A549 (cell line): ENCODE results near the gene SCAMP2. TPM values are rescaled to one million over a fixed set of nuclear protein-coding genes. Genes with fewer than 3 reads are reported as not detected.

Source experiments
- ATAC-seq, 2 experiments: fragments of 200-7000 bp in 1 of 2; fragments of >200 bp in 1 of 2; cut with Nextera tagmentation in 1 of 2; cut with Tn5 transposase in 1 of 2; 3 replicates each; pipeline versions ENCODE4 v1.8.0 to v1.9.1; 2018 to 2020; ENCODE audit warnings: mild to moderate bottlenecking in 1 of 2, moderate library complexity in 1 of 2
- CTCF ChIA-PET: fragments of 300-600 bp; sonication (Branson Sonifier 250); formaldehyde crosslinking; extraction: SDS; loops from one replicate; lab custom pipeline; 2021; ENCODE audit warnings: antibody characterized with exemption, inconsistent platforms; lab: Yijun Ruan, JAX
- POLR2A ChIA-PET: fragments of 350-600 bp; formaldehyde crosslinking; extraction: SDS; loops from one replicate; lab custom pipeline; 2021; ENCODE audit warnings: antibody characterized with exemption, inconsistent platforms; lab: Yijun Ruan, JAX
- DNase-seq, 2 experiments: peaks; one replicate each; pipeline versions ENCODE4 v3.0.0 to v3.0.0-alpha.2; 2011 to 2016; ENCODE audit warnings: low read depth in 1 of 2, low spot score in 1 of 2
- FAIRE-seq: peaks from 2 replicates; lab custom pipeline; 2011; peaks lifted over from hg19 to GRCh38; lab: Jason Lieb, UNC
- H3K27ac ChIP-seq, 2 experiments: fragments of >200 bp; sonication (Bioruptor Twin); formaldehyde crosslinking; 3 replicates each; pipeline ENCODE4 v1.5.1; 2016 to 2017
- H3K4me1 ChIP-seq: fragments of >200 bp; sonication (Bioruptor Twin); formaldehyde crosslinking; 3 replicates; pipeline ENCODE4 v1.6.1; 2016
- H3K4me2 ChIP-seq: fragments of >200 bp; sonication (Bioruptor Twin); formaldehyde crosslinking; 3 replicates; pipeline ENCODE4 v1.6.1; 2016
- H3K4me3 ChIP-seq: fragments of >200 bp; sonication (Bioruptor Twin); formaldehyde crosslinking; 3 replicates; pipeline ENCODE4 v1.5.1; 2016
- H3K9me3 ChIP-seq: fragments of >200 bp; sonication (Bioruptor Twin); formaldehyde crosslinking; 3 replicates; pipeline ENCODE4 v1.6.1; 2016
- BCL3 ChIP-seq: fragments of >200 bp; sonication (Bioruptor Twin); formaldehyde crosslinking; IDR thresholded peaks from 3 replicates; pipeline ENCODE4 v1.6.1; 2016
- CBX2 ChIP-seq: fragments of 200-600 bp; sonication (generic); IDR thresholded peaks from 2 replicates; pipeline ENCODE4 v1.6.1; 2016; ENCODE audit warnings: low read depth, mild to moderate bottlenecking, borderline replicate concordance
- CBX8 ChIP-seq: fragments of 200-600 bp; sonication (generic); IDR thresholded peaks from 2 replicates; pipeline ENCODE4 v1.6.1; 2016
- CHD2 ChIP-seq: fragments of 150-350 bp; IDR thresholded peaks from 2 replicates; pipeline ENCODE4 v1.6.1; 2014; ENCODE audit warnings: low read length; ENCODE audit not compliant: partially characterized antibody
- EHF ChIP-seq: fragments of 250-450 bp; sonication (Bioruptor Pico); IDR thresholded peaks from 2 replicates; pipeline ENCODE4 v1.5.0; 2020; ENCODE audit warnings: mild to moderate bottlenecking
- EHMT2 ChIP-seq: fragments of 200-600 bp; sonication (generic); IDR thresholded peaks from 2 replicates; pipeline ENCODE4 v1.6.1; 2016; ENCODE audit warnings: antibody characterized with exemption, low read depth, mild to moderate bottlenecking, moderate library complexity
- EP300 ChIP-seq, 2 experiments: fragments of >200 bp; sonication (Bioruptor Twin); formaldehyde crosslinking; IDR thresholded peaks; 2 replicates in 1 of 2; 3 replicates in 1 of 2; pipeline ENCODE4 v1.6.1; 2016 to 2017
- GATA3 ChIP-seq: IDR thresholded peaks from 2 replicates; pipeline ENCODE4 v1.6.1; 2012; ENCODE audit warnings: borderline replicate concordance
- HDAC2 ChIP-seq: fragments of 200-600 bp; sonication (generic); IDR thresholded peaks from 2 replicates; pipeline ENCODE4 v1.6.1; 2016
- HEYL ChIP-seq: fragments of 250-450 bp; sonication (Bioruptor Pico); IDR thresholded peaks from 2 replicates; pipeline ENCODE4 v1.8.0; 2021; ENCODE audit warnings: mild to moderate bottlenecking, moderate library complexity
- HOXA7 ChIP-seq: fragments of 250-450 bp; sonication (Bioruptor Pico); IDR thresholded peaks from 2 replicates; pipeline ENCODE4 v1.5.0; 2020; ENCODE audit warnings: mild to moderate bottlenecking, moderate library complexity
- HOXB5 ChIP-seq: fragments of 250-450 bp; sonication (Bioruptor Pico); IDR thresholded peaks from 2 replicates; pipeline ENCODE4 v1.5.0; 2020; ENCODE audit warnings: mild to moderate bottlenecking, moderate library complexity
- JUN ChIP-seq, 2 experiments: fragments of >200 bp; sonication (Bioruptor Twin); formaldehyde crosslinking; IDR thresholded peaks; 2 replicates in 1 of 2; 3 replicates in 1 of 2; pipeline ENCODE4 v1.6.1; 2016 to 2017
- MAZ ChIP-seq: fragments of 150-350 bp; IDR thresholded peaks from 2 replicates; pipeline ENCODE4 v1.6.1; 2014; ENCODE audit warnings: antibody characterized with exemption, low read depth, low read length, borderline replicate concordance
- MYC ChIP-seq: IDR thresholded peaks from 2 replicates; pipeline ENCODE4 v1.6.1; 2012; ENCODE audit warnings: mild to moderate bottlenecking, inconsistent platforms, low read length, improper control_type of control experiment, borderline replicate concordance
- NFE2L2 ChIP-seq: fragments of 150-350 bp; conservative IDR thresholded peaks from 2 replicates; pipeline ENCODE4 v1.6.1; 2014; ENCODE audit warnings: low read length
- PBX3 ChIP-seq: IDR thresholded peaks from 2 replicates; pipeline ENCODE4 v1.6.1; 2012
- PHF8 ChIP-seq: fragments of 200-600 bp; sonication (generic); IDR thresholded peaks from 2 replicates; pipeline ENCODE4 v1.6.1; 2016; ENCODE audit warnings: low read depth, mild to moderate bottlenecking, antibody characterized with exemption, moderate library complexity, borderline replicate concordance
- POLR2A ChIP-seq: IDR thresholded peaks from 2 replicates; pipeline ENCODE4 v1.6.1; 2012; ENCODE audit warnings: mild to moderate bottlenecking, low read length
- RARB ChIP-seq: fragments of 250-450 bp; sonication (Bioruptor Pico); IDR thresholded peaks from 2 replicates; pipeline ENCODE4 v1.8.0; 2021; ENCODE audit warnings: mild to moderate bottlenecking, moderate library complexity
- RCOR1 ChIP-seq: fragments of 150-350 bp; IDR thresholded peaks from 2 replicates; pipeline ENCODE4 v1.6.1; 2014; ENCODE audit warnings: antibody characterized with exemption, low read length, low read depth
- SMC3 ChIP-seq: fragments of >200 bp; sonication (Bioruptor Twin); formaldehyde crosslinking; IDR thresholded peaks from 3 replicates; pipeline ENCODE4 v1.6.1; 2018; ENCODE audit warnings: inconsistent platforms
- SREBF2 ChIP-seq: fragments of 450-650 bp; IDR thresholded peaks from 2 replicates; pipeline ENCODE4 v1.6.1; 2014; ENCODE audit warnings: mild to moderate bottlenecking, moderate library complexity
- ZNF302 ChIP-seq: fragments of 250-450 bp; sonication (Bioruptor Pico); IDR thresholded peaks from 2 replicates; pipeline ENCODE4 v1.9.0; 2021; ENCODE audit warnings: inconsistent platforms, mild to moderate bottlenecking, moderate library complexity
- WGBS: methylation state at CpG from one replicate; pipeline ENCODE4 v1.1.6; 2017; ENCODE audit errors: missing lambda C conversion rate; 5-methylcytosine and 5-hydroxymethylcytosine counted together
- polyA plus RNA-seq, 4 experiments: library from polyadenylated mRNA; depleted of rRNA in 3 of 4; stranded (reverse); fragments of >200 nt; fragmentation: RNase III in 1 of 4; extraction: RNeasy Plus Mini Kit Qiagen cat#74134 plus additional on column Dnase treatment in 1 of 4; gene quantifications; 2 replicates in 3 of 4; 3 replicates in 1 of 4; pipeline ENCODE4 v1.2.3, GENCODE V29; 2011 to 2017
- TF ChIP-seq, protein P1 (sequence below): fragments of >200 bp; sonication (Bioruptor Twin); formaldehyde crosslinking; IDR thresholded peaks from 2 replicates; pipeline ENCODE4 v1.6.1; 2016
- TF ChIP-seq, protein P2 (sequence below): fragments of 250-450 bp; sonication (Bioruptor Pico); IDR thresholded peaks from 2 replicates; pipeline ENCODE4 v1.5.0; 2020; ENCODE audit warnings: low read depth, mild to moderate bottlenecking, moderate library complexity
- TF ChIP-seq, protein P3 (sequence below): fragments of 450-650 bp; IDR thresholded peaks from 2 replicates; pipeline ENCODE4 v1.6.1; 2014; ENCODE audit warnings: antibody characterized with exemption

The SCAMP2 gene
- polyA plus RNA-seq, 2 of the 4 experiments (the other 2 are of a cell fraction) = 41.5 to 128 TPM

DNA sequence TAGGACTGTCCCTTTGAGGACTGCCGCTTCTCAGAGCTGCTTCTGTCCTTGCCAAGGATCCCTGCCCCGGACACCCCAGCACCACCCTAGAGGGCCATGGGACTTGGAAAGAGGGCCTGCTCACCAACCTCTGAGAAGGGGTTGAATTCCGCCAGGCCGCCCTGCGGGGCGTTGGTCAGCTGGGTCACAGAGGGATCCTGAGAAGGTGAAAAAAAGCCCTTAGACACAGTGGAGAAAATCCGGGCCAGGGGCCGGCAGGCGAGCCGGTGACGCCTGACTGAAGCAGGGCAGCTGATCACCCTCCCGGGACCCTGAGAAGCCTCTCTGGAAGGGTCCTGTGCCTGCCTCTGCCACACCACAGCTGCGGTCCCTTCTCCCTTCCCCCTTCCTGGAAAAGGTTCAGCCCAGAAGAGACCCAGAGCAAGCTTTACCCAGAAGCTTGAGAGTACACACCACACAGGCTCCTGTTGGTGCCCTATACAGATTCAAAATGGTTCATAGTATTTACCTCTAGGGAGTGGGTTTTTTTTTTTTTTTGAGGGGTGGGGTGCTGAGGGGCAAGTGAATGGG is 18.6 kb downstream of the SCAMP2 start:
- TF ChIP-seq POLR2A (no peak), HOXB5 (no peak), BCL3 (no peak), PBX3 (no peak), SMC3 (no peak), PHF8 (no peak), EP300 (IDR thresholded peaks at IDR 0.05) (no peak), CHD2 (no peak), ZNF302 (CRISPR knock-in tag) (no peak), JUN (IDR thresholded peaks at IDR 0.05) (no peak), NFE2L2 (no peak), MYC (no peak)
- TF ChIP-seq, protein P1, sequence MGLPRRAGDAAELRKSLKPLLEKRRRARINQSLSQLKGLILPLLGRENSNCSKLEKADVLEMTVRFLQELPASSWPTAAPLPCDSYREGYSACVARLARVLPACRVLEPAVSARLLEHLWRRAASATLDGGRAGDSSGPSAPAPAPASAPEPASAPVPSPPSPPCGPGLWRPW = no peak
- TF ChIP-seq, protein P2, sequence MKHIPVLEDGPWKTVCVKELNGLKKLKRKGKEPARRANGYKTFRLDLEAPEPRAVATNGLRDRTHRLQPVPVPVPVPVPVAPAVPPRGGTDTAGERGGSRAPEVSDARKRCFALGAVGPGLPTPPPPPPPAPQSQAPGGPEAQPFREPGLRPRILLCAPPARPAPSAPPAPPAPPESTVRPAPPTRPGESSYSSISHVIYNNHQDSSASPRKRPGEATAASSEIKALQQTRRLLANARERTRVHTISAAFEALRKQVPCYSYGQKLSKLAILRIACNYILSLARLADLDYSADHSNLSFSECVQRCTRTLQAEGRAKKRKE (CRISPR knock-in tag) = no peak
- Histone ChIP-seq H3K4me2 (no peak overlapping the region), H3K4me1 (peaks cover 5% of the 10 kb centered on the region; the same call in 1 of the 3 replicates), H3K27ac (no peak overlapping the region), H3K9me3 (no peaks in the 10 kb centered on the region), H3K4me3 (no peak overlapping the region)
- ChIA-PET CTCF (interaction anchor here (1.3 to 2.7 kb wide), 3 partner anchors 28 to 96 kb away, joined by 4 to 10 read pairs (median 4); no protein-coding TSS in a partner anchor), POLR2A (interaction anchor here (0.6 kb wide), 1 partner anchor 11 kb away, joined by 4 read pairs; no protein-coding TSS in a partner anchor)
- WGBS = 93% methylated on average over 13 of the region's 13 CpGs
- ATAC-seq (no peak), FAIRE-seq (no peak), DNase-seq (no peak)

- TF ChIP-seq HOXB5 = no peak
- TF ChIP-seq JUN (IDR thresholded peaks at IDR 0.05) = no peak
- TF ChIP-seq GATA3 = no peak
- TF ChIP-seq SMC3 = no peak
- no peak for TF ChIP-seq BCL3
- no peak for TF ChIP-seq MYC
- TF ChIP-seq ZNF302 (CRISPR knock-in tag) = no peak
- DNase-seq = no peak
- CTCF ChIA-PET = interaction anchor here (0.8 to 66.7 kb wide), 5 partner anchors 8 to 61 kb away, joined by 3 to 1908 read pairs (median 3); partner anchors contain the start of genes CSK and LMAN1L
- H3K9me3 ChIP-seq = no peaks in the 10 kb centered on the region
- H3K4me1 ChIP-seq = peaks cover 2% of the 10 kb centered on the region; the same call in 1 of the 3 replicates
- POLR2A ChIA-PET = no interaction called here
- H3K4me3 ChIP-seq = no peak overlapping the region
- WGBS = 96% methylated on average over 7 of the region's 7 CpGs
- FAIRE-seq = no peak
- H3K4me2 ChIP-seq = no peak overlapping the region
- no peak overlapping the region for H3K27ac ChIP-seq
- ATAC-seq = no peak
Observed at GRCh38 chr15:74851960-74852359, 21.2 kb downstream of the SCAMP2 start.

DNA sequence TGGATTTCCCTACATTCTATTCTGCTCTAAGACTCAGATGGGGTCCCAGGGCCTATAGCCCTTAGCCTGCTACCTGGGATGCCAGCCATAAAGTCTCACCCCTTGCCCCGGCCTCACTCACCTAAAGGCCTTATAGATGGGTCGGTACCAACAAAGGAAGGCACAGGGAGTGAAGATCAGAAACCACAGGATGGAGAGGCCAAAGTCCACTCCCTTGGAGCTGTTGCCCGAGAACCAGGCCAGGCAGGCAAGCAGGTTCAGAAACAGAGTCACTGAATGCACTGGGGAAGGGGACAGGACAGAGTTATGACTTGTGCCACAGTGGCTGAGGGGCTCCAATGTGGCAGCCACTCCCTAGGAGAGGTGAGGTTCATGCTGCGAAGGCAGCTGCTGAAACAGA is 22.8 kb downstream of the SCAMP2 start:
- Histone ChIP-seq H3K27ac (no peak overlapping the region), H3K4me3 (no peak overlapping the region), H3K4me1 (no peaks in the 10 kb centered on the region), H3K9me3 (no peaks in the 10 kb centered on the region), H3K4me2 (no peak overlapping the region)
- CTCF ChIA-PET = interaction anchor here (1.2 to 66.7 kb wide), 2 partner anchors 51 to 60 kb away, joined by 3 to 1908 read pairs; partner anchors contain the start of genes CSK and LMAN1L
- POLR2A ChIA-PET = no interaction called here
- no peak for DNase-seq
- 95% methylated on average over 4 of the region's 4 CpGs for WGBS
- no peak for FAIRE-seq
- no peak for ATAC-seq
- TF ChIP-seq, protein P3, sequence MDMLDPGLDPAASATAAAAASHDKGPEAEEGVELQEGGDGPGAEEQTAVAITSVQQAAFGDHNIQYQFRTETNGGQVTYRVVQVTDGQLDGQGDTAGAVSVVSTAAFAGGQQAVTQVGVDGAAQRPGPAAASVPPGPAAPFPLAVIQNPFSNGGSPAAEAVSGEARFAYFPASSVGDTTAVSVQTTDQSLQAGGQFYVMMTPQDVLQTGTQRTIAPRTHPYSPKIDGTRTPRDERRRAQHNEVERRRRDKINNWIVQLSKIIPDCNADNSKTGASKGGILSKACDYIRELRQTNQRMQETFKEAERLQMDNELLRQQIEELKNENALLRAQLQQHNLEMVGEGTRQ = no peak
- no peak for TF ChIP-seq CBX8
- no peak for TF ChIP-seq EHMT2
- no peak for TF ChIP-seq RCOR1
- no peak for TF ChIP-seq SREBF2
- TF ChIP-seq HOXB5 = no peak
- no peak for TF ChIP-seq HDAC2
- no peak for TF ChIP-seq EHF (CRISPR knock-in tag)
- no peak for TF ChIP-seq HEYL (CRISPR knock-in tag)
- TF ChIP-seq, protein P2 (CRISPR knock-in tag) = no peak
- no peak for TF ChIP-seq HOXA7
- TF ChIP-seq MAZ = no peak
- no peak for TF ChIP-seq RARB (CRISPR knock-in tag)
- no peak for TF ChIP-seq CBX2
